K562 (cell line): ENCODE results near the gene NCOA4.

Experiments used
- BMI1 ChIP-seq: fragments of 150-350 bp; IDR thresholded peaks from 2 replicates; pipeline ENCODE4 v1.6.1; 2014; ENCODE audit warnings: low read length
- CTCF ChIP-seq, 3 experiments: IDR thresholded peaks in 2 of 3; conservative IDR thresholded peaks in 1 of 3; 2 replicates each; pipeline ENCODE4 v1.5.1; 2011 to 2012; ENCODE audit warnings: low read length in 3 of 3, mild to moderate bottlenecking in 3 of 3, control low read depth in 2 of 3, improper control_type of control experiment in 1 of 3, inconsistent platforms in 1 of 3, low read depth in 1 of 3, mixed read lengths in 1 of 3, moderate library complexity in 1 of 3; ENCODE audit not compliant: insufficient read depth in 2 of 3
- EP300 ChIP-seq: IDR thresholded peaks from 2 replicates; pipeline ENCODE4 v1.6.1; 2012; ENCODE audit warnings: low read length, improper control_type of control experiment
- KLF16 ChIP-seq: IDR thresholded peaks from 2 replicates; pipeline ENCODE4 v1.6.1; 2016; ENCODE audit warnings: antibody characterized with exemption
- MAX ChIP-seq: sonication (generic); formaldehyde crosslinking; IDR thresholded peaks from 2 replicates; pipeline ENCODE4 v1.9.0; 2022; ENCODE audit warnings: mild to moderate bottlenecking, missing genetic modification reagents
- MYBL2 ChIP-seq, 2 experiments: fragments of 450-650 bp in 1 of 2; sonication (generic) in 1 of 2; formaldehyde crosslinking in 1 of 2; IDR thresholded peaks; 2 replicates each; pipeline versions ENCODE4 v1.6.1 to v1.8.1; 2017 to 2022; ENCODE audit warnings: borderline replicate concordance in 1 of 2, inconsistent platforms in 1 of 2, low read depth in 1 of 2, mild to moderate bottlenecking in 1 of 2, missing genetic modification reagents in 1 of 2, moderate library complexity in 1 of 2
- NR3C1 ChIP-seq: sonication (generic); formaldehyde crosslinking; IDR thresholded peaks from 2 replicates; pipeline ENCODE4 v1.8.1; 2022; ENCODE audit warnings: missing genetic modification reagents
- PTBP1 ChIP-seq: fragments of 200-400 bp; formaldehyde crosslinking; IDR thresholded peaks from 2 replicates; pipeline ENCODE4 v1.6.1; 2017; ENCODE audit warnings: low read depth, low read length
- RAD21 ChIP-seq, 2 experiments: fragments of 250-450 bp in 1 of 2; fragments of 450-650 bp in 1 of 2; sonication (Bioruptor Pico) in 1 of 2; formaldehyde crosslinking in 1 of 2; IDR thresholded peaks in 1 of 2; conservative IDR thresholded peaks in 1 of 2; 2 replicates each; pipeline versions ENCODE4 v1.4.0 to v1.8.0; 2020 to 2022; ENCODE audit warnings: mild to moderate bottlenecking in 2 of 2, moderate library complexity in 1 of 2
- ZNF121 ChIP-seq: sonication (generic); formaldehyde crosslinking; conservative IDR thresholded peaks from 2 replicates; pipeline ENCODE4 v1.8.0; 2022; ENCODE audit warnings: missing genetic modification reagents
- ZNF584 ChIP-seq: fragments of 200-800 bp; sonication (Bioruptor generic); IDR thresholded peaks from 2 replicates; pipeline ENCODE4 v1.6.1; 2016; ENCODE audit warnings: low read depth, mild to moderate bottlenecking, missing genetic modification characterization, missing compliant biosample characterization

- TF ChIP-seq ZNF584 (CRISPR knock-in tag) (peak; percentile 98), EP300 (peak; percentile 100), CTCF (IDR thresholded peaks at IDR 0.05 in 2 of 3, conservative IDR thresholded peaks at IDR 0.05 in 1 of 3; ENCODE audit: insufficient read depth in 2 of 3, low read depth in 1 of 3, low read length in 3 of 3) (no peak), PTBP1 (no peak), NR3C1 (CRISPR knock-in tag) (no peak), MAX (CRISPR knock-in tag) (no peak), KLF16 (peak; percentile 99), ZNF121 (CRISPR knock-in tag) (no peak), BMI1 (no peak), MYBL2 (IDR thresholded peaks at IDR 0.05; ENCODE audit: low read depth) (no peak; the same call in 1 of the 2 replicates), MYBL2 (CRISPR knock-in tag; IDR thresholded peaks at IDR 0.05; ENCODE audit: borderline replicate concordance) (no peak), RAD21 (CRISPR knock-in tag; conservative IDR thresholded peaks at IDR 0.05 in 1 of 2, IDR thresholded peaks at IDR 0.05 in 1 of 2) (0 out of 4 replicates have a peak, but pooled peaks have one; percentile 9 to 16)
These were observed 29.2 kb downstream of the NCOA4 start for GRCh38 chr10:46001187-46001756.
